ENCODE measurements around the gene HJURP. TPM values are rescaled to one million over a fixed set of nuclear protein-coding genes. Genes with fewer than 3 reads are reported as not detected.
"Not testable (repeated sequence)": the region's sequence is repeated elsewhere in the genome, so short reads cannot be mapped to it uniquely, and the experiment has no call there.

Gene HJURP, protein sequence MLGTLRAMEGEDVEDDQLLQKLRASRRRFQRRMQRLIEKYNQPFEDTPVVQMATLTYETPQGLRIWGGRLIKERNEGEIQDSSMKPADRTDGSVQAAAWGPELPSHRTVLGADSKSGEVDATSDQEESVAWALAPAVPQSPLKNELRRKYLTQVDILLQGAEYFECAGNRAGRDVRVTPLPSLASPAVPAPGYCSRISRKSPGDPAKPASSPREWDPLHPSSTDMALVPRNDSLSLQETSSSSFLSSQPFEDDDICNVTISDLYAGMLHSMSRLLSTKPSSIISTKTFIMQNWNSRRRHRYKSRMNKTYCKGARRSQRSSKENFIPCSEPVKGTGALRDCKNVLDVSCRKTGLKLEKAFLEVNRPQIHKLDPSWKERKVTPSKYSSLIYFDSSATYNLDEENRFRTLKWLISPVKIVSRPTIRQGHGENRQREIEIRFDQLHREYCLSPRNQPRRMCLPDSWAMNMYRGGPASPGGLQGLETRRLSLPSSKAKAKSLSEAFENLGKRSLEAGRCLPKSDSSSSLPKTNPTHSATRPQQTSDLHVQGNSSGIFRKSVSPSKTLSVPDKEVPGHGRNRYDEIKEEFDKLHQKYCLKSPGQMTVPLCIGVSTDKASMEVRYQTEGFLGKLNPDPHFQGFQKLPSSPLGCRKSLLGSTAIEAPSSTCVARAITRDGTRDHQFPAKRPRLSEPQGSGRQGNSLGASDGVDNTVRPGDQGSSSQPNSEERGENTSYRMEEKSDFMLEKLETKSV
- total RNA-seq (2014; rRNA removed; shearing (Covaris generic)): 73.2 and 81.4 TPM in 2 replicates

DNA sequence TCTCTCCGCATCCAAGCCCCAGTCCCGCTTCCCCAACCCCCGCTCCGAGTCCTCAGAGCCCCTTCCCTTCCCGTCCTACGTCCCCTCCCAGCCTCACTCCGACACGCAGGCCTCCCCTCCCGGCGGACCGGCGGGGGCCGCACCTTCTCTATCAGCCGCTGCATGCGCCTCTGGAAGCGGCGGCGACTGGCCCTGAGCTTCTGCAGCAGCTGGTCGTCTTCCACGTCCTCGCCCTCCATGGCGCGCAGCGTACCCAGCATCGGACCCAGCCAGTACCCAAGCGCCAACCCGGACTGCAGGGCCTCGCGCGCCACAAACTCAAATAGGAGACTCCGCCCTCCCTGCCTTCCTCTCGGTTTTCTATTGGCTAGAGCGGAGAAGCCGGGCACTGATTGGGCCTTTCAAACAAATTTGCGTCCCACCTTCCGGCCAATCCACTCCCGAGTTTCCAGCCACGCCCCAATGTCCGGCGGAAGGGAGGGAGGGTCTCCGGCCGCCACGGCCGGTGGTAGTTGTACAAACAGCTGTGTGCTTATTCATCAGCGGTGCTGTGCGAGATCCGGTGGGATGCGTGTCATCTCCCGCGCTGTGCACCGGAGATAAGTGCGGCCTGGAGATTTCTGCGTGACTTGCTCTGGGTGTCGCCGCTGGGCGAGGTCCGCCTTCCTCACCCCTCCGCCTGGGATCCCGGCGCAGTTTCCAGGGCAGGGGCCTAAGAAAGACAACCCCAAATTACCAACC, at the start of gene HJURP:
Gene HJURP (minus strand): TSS at position 295 of the 741 bp plus-strand sequence. CDS start 35 bp downstream, at position 260.
- H3K36me3 ChIP-seq: peaks cover 49% of the 10 kb centered on the region
- peak within 1 kb of the TSS; percentile 84 for H3K4me3 ChIP-seq
- no peaks in the 10 kb centered on the region; the same call in 1 of the 2 replicates for H3K9me3 ChIP-seq (replicated peaks)
- peak within 1 kb of the TSS; percentile 92 for H3K27ac ChIP-seq
- no peaks in the 10 kb centered on the region for H3K27me3 ChIP-seq (replicated peaks)
- peaks cover 32% of the 10 kb centered on the region for H3K4me1 ChIP-seq (replicated peaks)
- DNase-seq (ENCODE audit: low read depth in 1 of 2, low spot score in 2 of 2): peak; percentile 97 to 98

DNA sequence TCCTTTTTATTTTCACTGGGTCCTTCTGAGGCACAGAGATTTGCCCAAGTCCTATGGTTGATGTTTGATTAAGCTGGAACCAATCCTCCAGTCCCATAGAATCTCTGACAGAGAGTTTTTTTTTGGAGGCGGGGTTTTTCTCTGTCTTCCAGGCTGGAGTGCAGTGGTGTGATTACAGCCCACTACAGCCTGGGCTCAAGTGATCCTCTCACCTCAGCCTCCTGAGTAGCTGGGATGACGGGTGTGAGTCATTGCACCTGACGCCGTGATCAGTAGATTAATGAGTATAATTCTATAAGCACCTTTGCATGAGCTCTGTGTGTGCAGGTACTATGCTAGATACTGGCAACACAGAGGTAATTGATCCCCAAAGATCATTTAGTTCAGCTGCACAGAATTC, 47.5 kb upstream of the HJURP start:
- no peak overlapping the region for H3K27ac ChIP-seq
- H3K4me1 ChIP-seq (replicated peaks): no peaks in the 10 kb centered on the region
- H3K9me3 ChIP-seq (replicated peaks): peaks cover 3% of the 10 kb centered on the region; the same call in 1 of the 2 replicates
- no peaks in the 10 kb centered on the region for H3K36me3 ChIP-seq
- no peak for DNase-seq (ENCODE audit: low read depth in 1 of 2, low spot score in 2 of 2)
- no peak overlapping the region for H3K4me3 ChIP-seq
- peaks cover 24% of the 10 kb centered on the region for H3K27me3 ChIP-seq (replicated peaks)

DNA sequence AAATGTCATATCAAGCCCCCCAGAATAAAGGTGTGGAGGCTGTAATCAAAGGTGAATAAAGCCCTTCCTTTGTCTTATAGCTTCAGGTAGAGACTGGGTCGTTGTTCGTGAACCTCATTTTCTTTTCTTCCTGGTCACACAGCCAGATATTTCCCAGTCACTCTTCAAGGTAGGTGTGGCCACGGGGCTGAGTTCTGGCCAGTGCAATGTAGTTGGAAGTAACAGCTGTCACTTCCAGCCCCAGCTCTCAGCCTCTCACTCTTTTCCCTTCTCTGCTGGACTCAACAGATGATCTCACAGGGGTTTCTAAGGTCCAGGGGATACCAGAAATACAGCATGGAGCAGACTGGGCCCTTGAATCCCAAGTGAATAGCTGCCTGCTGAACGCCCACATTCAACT, 47.0 kb upstream of the HJURP start:
- Histone ChIP-seq H3K36me3 (no peaks in the 10 kb centered on the region), H3K27me3 (replicated peaks) (peaks cover 24% of the 10 kb centered on the region), H3K4me3 (no peak overlapping the region), H3K4me1 (replicated peaks) (no peaks in the 10 kb centered on the region), H3K27ac (no peak overlapping the region), H3K9me3 (replicated peaks) (peaks cover 3% of the 10 kb centered on the region; the same call in 1 of the 2 replicates)
- no peak for DNase-seq (ENCODE audit: low read depth in 1 of 2, low spot score in 2 of 2)

DNA sequence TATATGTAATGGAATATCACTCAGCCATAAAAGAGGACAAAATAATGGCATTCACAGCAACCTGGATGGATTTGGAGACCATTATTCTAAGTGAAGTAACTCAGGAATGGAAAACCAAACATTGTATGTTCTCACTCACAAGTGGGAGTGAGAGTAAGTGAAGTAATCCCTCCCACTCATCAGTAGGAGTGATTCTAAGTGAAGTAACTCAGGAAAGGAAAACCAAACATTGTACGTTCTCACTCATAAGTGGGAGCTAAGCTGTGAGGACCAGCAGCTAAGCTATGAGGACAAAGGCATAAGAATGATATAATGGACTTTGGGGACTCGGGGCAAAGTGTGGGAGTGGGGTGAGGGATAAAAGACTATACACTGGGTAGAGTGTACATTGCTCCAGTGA, 41.9 kb upstream of the HJURP start:
- not testable (repeated sequence) for H3K9me3 ChIP-seq (replicated peaks); H3K36me3 ChIP-seq; DNase-seq (ENCODE audit: low read depth in 1 of 2, low spot score in 2 of 2); H3K4me1 ChIP-seq (replicated peaks); H3K27ac ChIP-seq; H3K4me3 ChIP-seq
- H3K27me3 ChIP-seq (replicated peaks): peaks cover 28% of the 10 kb centered on the region

DNA sequence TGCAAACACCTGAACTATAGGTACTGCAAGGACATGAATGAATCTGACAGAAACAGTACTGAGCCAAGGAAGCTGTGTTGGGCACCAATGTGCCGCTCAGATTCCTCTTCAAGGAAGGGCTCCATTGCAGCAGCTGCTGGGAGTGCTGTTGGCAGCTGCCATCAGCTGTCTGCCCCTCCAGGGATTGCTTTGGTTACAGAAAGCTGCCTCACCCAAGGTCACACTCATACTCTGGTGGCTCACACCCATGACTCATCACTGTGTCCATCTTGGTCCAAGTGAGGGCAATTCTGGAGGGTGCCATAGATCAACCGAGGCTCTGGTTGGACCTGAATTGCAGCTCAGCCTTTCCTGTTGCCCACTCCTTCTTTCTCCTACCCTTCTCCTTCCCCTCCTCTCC, 38.5 kb upstream of the HJURP start:
- Histone ChIP-seq H3K27ac (no peak overlapping the region), H3K27me3 (replicated peaks) (peaks cover 16% of the 10 kb centered on the region), H3K4me3 (no peak overlapping the region), H3K9me3 (replicated peaks) (peaks cover 1% of the 10 kb centered on the region; the same call in 1 of the 2 replicates), H3K36me3 (no peaks in the 10 kb centered on the region), H3K4me1 (replicated peaks) (no peaks in the 10 kb centered on the region)
- no peak for DNase-seq (ENCODE audit: low read depth in 1 of 2, low spot score in 2 of 2)

DNA sequence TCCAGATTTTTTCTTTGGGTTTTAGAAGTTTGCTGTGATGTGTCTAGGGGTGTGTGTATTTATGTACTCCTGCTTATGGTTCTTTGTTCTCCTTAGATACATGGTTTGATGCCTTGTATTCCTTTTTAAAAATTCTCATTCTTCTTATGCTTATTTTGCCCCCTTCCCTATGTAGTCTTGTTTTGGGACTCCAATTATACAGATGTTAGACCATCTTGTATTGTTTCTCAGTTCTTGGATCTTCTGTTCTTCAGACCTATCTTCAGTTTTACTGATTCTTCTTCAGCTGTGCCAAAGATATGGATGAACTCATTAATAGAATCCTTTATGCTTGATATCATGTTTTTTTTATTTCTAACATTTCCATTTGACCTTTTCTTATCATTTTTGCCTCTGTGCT, 28.0 kb upstream of the HJURP start:
- no peaks in the 10 kb centered on the region for H3K36me3 ChIP-seq
- peaks cover 3% of the 10 kb centered on the region for H3K27me3 ChIP-seq (replicated peaks)
- no peaks in the 10 kb centered on the region for H3K4me1 ChIP-seq (replicated peaks)
- no peak for DNase-seq (ENCODE audit: low read depth in 1 of 2, low spot score in 2 of 2)
- H3K4me3 ChIP-seq: no peak overlapping the region
- H3K27ac ChIP-seq: no peak overlapping the region
- H3K9me3 ChIP-seq (replicated peaks): peaks cover 4% of the 10 kb centered on the region; the same call in 1 of the 2 replicates

DNA sequence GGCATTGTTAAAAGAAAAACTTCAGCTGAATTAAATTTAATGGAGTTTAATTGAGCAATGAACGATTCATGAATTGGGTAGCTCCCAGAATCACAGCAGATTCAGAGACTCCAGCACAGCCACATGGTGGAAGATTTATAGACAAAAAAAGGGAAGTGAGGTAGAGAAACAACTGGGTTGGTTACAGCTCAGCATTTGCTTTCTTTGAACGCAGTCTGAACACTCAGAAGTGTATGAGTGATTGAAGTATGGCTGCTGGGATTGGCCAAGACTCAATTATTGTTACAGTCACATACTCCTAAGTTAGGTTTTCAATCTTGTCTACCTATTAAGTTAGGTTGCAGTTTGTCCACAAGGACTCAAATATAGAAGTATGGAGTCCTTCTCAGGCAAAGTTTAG, 17.8 kb upstream of the HJURP start:
- peaks cover 19% of the 10 kb centered on the region; the same call in 1 of the 2 replicates for H3K27me3 ChIP-seq (replicated peaks)
- H3K36me3 ChIP-seq; H3K4me1 ChIP-seq (replicated peaks); H3K4me3 ChIP-seq; H3K27ac ChIP-seq; DNase-seq (ENCODE audit: low read depth in 1 of 2, low spot score in 2 of 2); H3K9me3 ChIP-seq (replicated peaks): not testable (repeated sequence)

DNA sequence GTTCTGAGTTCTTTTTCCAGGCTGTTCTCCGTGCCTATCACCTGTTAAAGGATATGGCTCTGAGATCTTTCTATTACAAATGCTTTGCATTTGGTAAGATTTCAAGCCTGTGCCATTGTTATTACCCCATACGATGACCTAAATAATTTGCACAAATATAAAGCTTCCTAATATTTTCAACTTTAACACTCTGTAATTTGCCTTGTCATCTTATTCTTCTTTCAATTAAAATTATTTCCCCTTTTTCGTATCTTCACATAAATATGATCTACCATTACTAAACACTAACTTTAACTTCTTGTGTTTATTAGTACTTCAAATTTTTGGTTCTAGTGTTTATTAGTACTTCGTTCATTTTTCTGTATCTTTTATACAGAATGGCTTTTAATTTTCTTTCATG, 17.1 kb upstream of the HJURP start:
- H3K36me3 ChIP-seq: peaks cover 7% of the 10 kb centered on the region
- peaks cover 4% of the 10 kb centered on the region; the same call in 1 of the 2 replicates for H3K4me1 ChIP-seq (replicated peaks)
- H3K4me3 ChIP-seq: no peak overlapping the region
- DNase-seq (ENCODE audit: low read depth in 1 of 2, low spot score in 2 of 2): no peak
- H3K9me3 ChIP-seq (replicated peaks): peaks cover 3% of the 10 kb centered on the region; the same call in 1 of the 2 replicates
- H3K27me3 ChIP-seq (replicated peaks): peaks cover 19% of the 10 kb centered on the region; the same call in 1 of the 2 replicates
- H3K27ac ChIP-seq: no peak overlapping the region

DNA sequence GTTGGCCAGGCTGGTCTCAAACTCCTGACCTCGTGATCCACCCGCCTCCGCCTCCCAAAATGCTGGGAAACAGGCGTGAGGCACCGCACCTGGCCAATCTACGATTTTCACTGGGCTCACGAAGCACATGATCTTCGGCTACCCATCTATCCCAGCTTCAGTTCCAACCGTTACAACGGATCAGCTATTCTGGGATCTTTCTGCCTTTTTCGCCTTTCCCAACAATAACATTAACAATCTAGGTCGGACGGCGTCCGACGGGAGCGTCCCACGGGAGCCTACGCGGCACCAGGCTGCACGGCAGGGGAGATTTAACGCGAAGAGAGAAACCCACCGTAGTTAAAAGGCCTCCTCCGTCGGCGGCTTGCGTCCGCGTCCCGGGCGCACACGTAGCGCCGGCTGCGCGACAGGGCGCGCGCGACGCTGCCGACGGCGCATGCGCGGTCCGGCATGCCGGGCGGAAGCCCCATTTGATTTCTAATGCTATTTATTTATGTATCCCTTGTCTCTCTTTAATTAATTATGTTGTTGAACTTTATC, 13.7 kb upstream of the HJURP start, which contains the start of gene MSL3B:
Gene MSL3B (minus strand): TSS at position 394 of the 540 bp plus-strand sequence.
- Histone ChIP-seq H3K4me3 (peak within 1 kb of the TSS; percentile 54), H3K27ac (peak within 1 kb of the TSS; percentile 62)
- DNase-seq (ENCODE audit: low read depth in 1 of 2, low spot score in 2 of 2): peak; percentile 60 to 80

DNA sequence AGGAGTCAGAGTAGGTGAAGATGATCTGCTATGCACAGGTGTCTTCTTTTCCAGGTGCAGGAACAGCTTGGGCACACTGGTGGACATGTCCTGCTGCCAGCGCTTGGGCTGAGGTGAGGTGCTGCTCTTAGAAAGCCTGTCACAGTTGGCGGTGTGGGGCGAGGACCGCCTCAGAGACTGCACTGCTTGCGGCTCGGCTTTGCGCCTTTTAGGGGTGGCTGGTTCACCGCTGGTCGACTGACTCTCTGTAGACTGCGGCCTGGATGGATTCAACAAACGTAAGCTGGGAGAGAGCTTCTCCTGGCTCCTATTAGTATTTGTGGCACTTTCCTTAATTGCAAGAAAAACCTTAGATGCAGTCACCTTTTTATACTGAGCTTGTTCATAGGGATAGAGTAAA, 12.1 kb upstream of the HJURP start:
- Histone ChIP-seq H3K4me1 (replicated peaks) (peaks cover 4% of the 10 kb centered on the region; the same call in 1 of the 2 replicates), H3K27me3 (replicated peaks) (no peaks in the 10 kb centered on the region; the same call in 1 of the 2 replicates), H3K9me3 (replicated peaks) (peaks cover 3% of the 10 kb centered on the region; the same call in 1 of the 2 replicates), H3K27ac (no peak overlapping the region), H3K4me3 (no peak overlapping the region), H3K36me3 (peaks cover 24% of the 10 kb centered on the region)
- no peak for DNase-seq (ENCODE audit: low read depth in 1 of 2, low spot score in 2 of 2)

More for the DNA sequence above, 13.7 kb upstream of the HJURP start, which contains the start of gene MSL3B:
- peaks cover 4% of the 10 kb centered on the region; the same call in 1 of the 2 replicates for H3K4me1 ChIP-seq (replicated peaks)
- H3K9me3 ChIP-seq (replicated peaks): peaks cover 3% of the 10 kb centered on the region; the same call in 1 of the 2 replicates
- peaks cover 7% of the 10 kb centered on the region; the same call in 1 of the 2 replicates for H3K27me3 ChIP-seq (replicated peaks)
- H3K36me3 ChIP-seq: peaks cover 24% of the 10 kb centered on the region

DNA sequence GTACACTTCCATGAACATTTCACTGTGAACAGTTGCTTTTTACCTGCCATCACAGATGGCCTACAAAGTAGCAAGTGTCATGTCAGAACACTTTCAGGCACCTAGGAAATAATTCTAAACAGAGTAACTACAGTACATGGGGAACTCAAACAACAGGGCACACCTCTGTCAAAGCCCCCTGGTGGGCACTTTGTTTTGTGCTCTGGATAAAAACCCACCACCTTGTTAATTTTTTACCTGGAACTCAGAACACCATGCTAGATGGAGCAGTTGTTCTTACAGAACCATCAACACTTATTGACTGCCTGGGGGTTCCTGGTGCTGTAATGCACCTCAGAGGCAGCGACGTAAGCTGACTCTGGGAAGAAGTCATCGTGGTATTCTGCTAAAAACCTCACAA, 11.5 kb upstream of the HJURP start:
- Histone ChIP-seq H3K27me3 (replicated peaks) (no peaks in the 10 kb centered on the region), H3K36me3 (peaks cover 24% of the 10 kb centered on the region), H3K4me3 (no peak overlapping the region), H3K4me1 (replicated peaks) (peaks cover 4% of the 10 kb centered on the region; the same call in 1 of the 2 replicates), H3K9me3 (replicated peaks) (peaks cover 2% of the 10 kb centered on the region; the same call in 1 of the 2 replicates), H3K27ac (no peak overlapping the region)
- no peak for DNase-seq (ENCODE audit: low read depth in 1 of 2, low spot score in 2 of 2)

DNA sequence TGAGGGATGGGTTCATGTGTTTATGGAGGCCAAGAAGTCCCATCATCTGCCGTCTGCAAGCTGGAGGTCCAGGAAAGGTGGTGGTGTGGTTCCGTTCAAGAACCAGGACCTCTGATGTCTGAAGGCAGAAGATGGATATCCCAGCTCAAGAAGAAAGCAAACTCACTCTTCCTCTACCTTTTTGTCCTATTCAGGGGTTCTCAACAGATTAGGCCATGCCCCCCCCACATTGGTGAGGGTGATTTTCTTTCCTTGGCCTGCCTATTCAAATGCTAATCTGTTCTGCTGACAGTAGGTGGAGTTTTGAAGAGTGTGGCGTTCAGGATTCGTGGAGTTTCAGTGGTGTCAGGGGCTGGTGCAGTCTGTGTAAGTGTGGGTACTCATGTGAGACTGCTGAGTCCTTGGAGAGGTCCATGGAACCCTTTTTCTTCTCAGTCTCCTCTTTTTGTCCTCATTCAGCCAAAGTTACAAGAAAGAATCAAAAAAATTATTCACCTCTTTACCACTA, 8.0 kb upstream of the HJURP start:
- Histone ChIP-seq H3K27me3 (replicated peaks) (no peaks in the 10 kb centered on the region), H3K36me3 (peaks cover 24% of the 10 kb centered on the region), H3K4me3 (no peak overlapping the region)

DNA sequence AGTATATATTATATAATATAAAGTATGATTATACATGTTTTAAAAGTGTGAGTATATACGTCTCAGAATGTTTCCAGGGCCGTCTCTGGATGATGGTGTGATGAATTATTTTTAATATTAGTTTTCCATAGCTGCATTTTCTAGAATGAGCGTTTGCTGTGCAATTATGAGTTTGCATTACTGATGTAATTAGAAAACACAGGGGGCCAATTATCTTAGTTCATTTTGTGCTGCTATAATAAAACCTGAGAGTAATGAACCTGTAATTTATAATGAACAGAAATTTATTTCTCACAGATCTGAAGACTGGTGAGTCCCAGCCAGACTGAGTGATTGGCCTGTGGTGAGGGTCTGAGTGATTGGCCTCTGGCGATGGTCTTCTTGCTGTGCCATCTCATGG, 4.0 kb upstream of the HJURP start:
- DNase-seq (ENCODE audit: low read depth in 1 of 2, low spot score in 2 of 2): no peak
- no peak overlapping the region for H3K4me3 ChIP-seq
- no peaks in the 10 kb centered on the region; the same call in 1 of the 2 replicates for H3K9me3 ChIP-seq (replicated peaks)
- no peak overlapping the region for H3K27ac ChIP-seq
- H3K4me1 ChIP-seq (replicated peaks): peaks cover 9% of the 10 kb centered on the region
- peaks cover 10% of the 10 kb centered on the region for H3K36me3 ChIP-seq
- no peaks in the 10 kb centered on the region for H3K27me3 ChIP-seq (replicated peaks)

More for the DNA sequence above, 8.0 kb upstream of the HJURP start:
- Histone ChIP-seq H3K27ac (no peak overlapping the region), H3K4me1 (replicated peaks) (no peaks in the 10 kb centered on the region; the same call in 1 of the 2 replicates), H3K9me3 (replicated peaks) (no peaks in the 10 kb centered on the region)
- no peak for DNase-seq (ENCODE audit: low read depth in 1 of 2, low spot score in 2 of 2)
